SIG-M5 treated with dmso at 0.1 percent for 504 hours (cell line): Measurements from ENCODE around the gene LRRC8D.

Source experiments
- DNase-seq: peaks from one replicate; lab custom pipeline; 2025; ENCODE audit not compliant: unreplicated experiment; lab: John Stamatoyannopoulos, UW

The LRRC8D gene

GRCh38 chr1:89894210-89895201 lies 73.7 kb downstream of the LRRC8D start:
- no peak for DNase-seq

- no peak for DNase-seq
Observed at GRCh38 chr1:89896105-89896942, 75.5 kb downstream of the LRRC8D start.

- no peak for DNase-seq
Observed at GRCh38 chr1:89897347-89898133, 76.7 kb downstream of the LRRC8D start.

GRCh38 chr1:89898150-89898549 lies 77.3 kb downstream of the LRRC8D start:
- no peak for DNase-seq

GRCh38 chr1:89898695-89899470 lies 78.1 kb downstream of the LRRC8D start:
- DNase-seq, result no peak

- no peak for DNase-seq
Observed at GRCh38 chr1:89900323-89900722, 79.5 kb downstream of the LRRC8D start.

- no peak for DNase-seq
Observed at GRCh38 chr1:89900791-89901708, 80.2 kb downstream of the LRRC8D start.

GRCh38 chr1:89901957-89902669 lies 81.3 kb downstream of the LRRC8D start:
- DNase-seq, result no peak

- DNase-seq, result no peak
Observed at GRCh38 chr1:89903550-89903949, 82.7 kb downstream of the LRRC8D start.

- DNase-seq, result no peak
Observed at GRCh38 chr1:89904219-89904980, 83.6 kb downstream of the LRRC8D start.

- no peak for DNase-seq
Observed at GRCh38 chr1:89905395-89906058, 84.7 kb downstream of the LRRC8D start.

- DNase-seq, result no peak
Observed at GRCh38 chr1:89906088-89906487, 85.3 kb downstream of the LRRC8D start.

GRCh38 chr1:89907727-89908212 lies 86.9 kb downstream of the LRRC8D start:
- DNase-seq, result no peak

- DNase-seq, result no peak
Observed at GRCh38 chr1:89908273-89908671, 87.4 kb downstream of the LRRC8D start.

GRCh38 chr1:89908672-89909436 lies 88.0 kb downstream of the LRRC8D start:
- peak; percentile 57 for DNase-seq

GRCh38 chr1:89910268-89910667 lies 89.4 kb downstream of the LRRC8D start:
- no peak for DNase-seq
